Neural progenitor cell (in vitro differentiated cells): ENCODE data around the gene SOCS3. TPM values are rescaled to one million over a fixed set of nuclear protein-coding genes. Genes with fewer than 3 reads are reported as not detected.

ENCODE experiments used
- DNase-seq: peaks from one replicate; pipeline ENCODE4 v3.0.0-alpha.2; 2016; ENCODE audit warnings: low spot score
- H2AFZ ChIP-seq: fragments of 200-600 bp; sonication (generic); replicated peaks from 2 replicates; pipeline ENCODE4 v1.6.1; 2016; ENCODE audit warnings: antibody characterized with exemption
- H3F3A ChIP-seq: fragments of 200-600 bp; sonication (generic); 2 replicates; pipeline ENCODE4 v1.6.1; 2016; ENCODE audit warnings: antibody characterized with exemption, low read depth
- H3K27ac ChIP-seq: fragments of 200-600 bp; sonication (generic); 2 replicates; pipeline ENCODE4 v1.5.1; 2016; ENCODE audit warnings: mild to moderate bottlenecking
- H3K27me3 ChIP-seq: fragments of 200-600 bp; sonication (generic); 2 replicates; pipeline ENCODE4 v1.6.1; 2016; ENCODE audit warnings: mild to moderate bottlenecking, moderate library complexity
- H3K36me3 ChIP-seq: fragments of 200-600 bp; sonication (generic); 2 replicates; pipeline ENCODE4 v1.5.1; 2016
- H3K4me1 ChIP-seq: fragments of 200-600 bp; sonication (generic); 2 replicates; pipeline ENCODE4 v1.6.1; 2016; ENCODE audit warnings: mixed run types
- H3K4me2 ChIP-seq: fragments of 200-600 bp; sonication (generic); 2 replicates; pipeline ENCODE4 v1.6.1; 2016
- H3K4me3 ChIP-seq: fragments of 200-600 bp; sonication (generic); 2 replicates; pipeline ENCODE4 v1.5.1; 2016
- H3K79me2 ChIP-seq: fragments of 200-600 bp; sonication (generic); 2 replicates; pipeline ENCODE4 v1.6.1; 2016; ENCODE audit warnings: low read depth
- H3K9ac ChIP-seq: fragments of 200-600 bp; sonication (generic); 2 replicates; pipeline ENCODE4 v1.6.1; 2016
- H3K9me3 ChIP-seq: fragments of 200-600 bp; sonication (generic); 2 replicates; pipeline ENCODE4 v1.5.1; 2016; ENCODE audit warnings: low read depth
- H4K20me1 ChIP-seq: fragments of 200-600 bp; sonication (generic); 2 replicates; pipeline ENCODE4 v1.6.1; 2016; ENCODE audit warnings: low read depth
- H3K27ac Mint-ChIP-seq: 3 replicates; pipeline ENCODE4 v1.8.0; 2021; ENCODE audit warnings: mixed read lengths
- H3K27me3 Mint-ChIP-seq: 2 replicates; pipeline ENCODE4 v1.8.0; 2022; ENCODE audit warnings: low read depth, mild to moderate bottlenecking, inconsistent platforms, moderate library complexity, mixed read lengths; ENCODE audit not compliant: insufficient read depth
- H3K36me3 Mint-ChIP-seq: 3 replicates; pipeline ENCODE4 v1.8.0; 2021; ENCODE audit warnings: mixed read lengths
- H3K4me1 Mint-ChIP-seq: 3 replicates; pipeline ENCODE4 v1.8.0; 2021; ENCODE audit warnings: mixed read lengths
- H3K4me3 Mint-ChIP-seq: 3 replicates; pipeline ENCODE4 v1.8.0; 2021; ENCODE audit warnings: mild to moderate bottlenecking, moderate library complexity, mixed read lengths
- H3K9me3 Mint-ChIP-seq: 3 replicates; pipeline ENCODE4 v1.8.0; 2020; ENCODE audit warnings: mixed read lengths
- CTCF ChIP-seq: fragments of 200-600 bp; sonication (generic); IDR thresholded peaks from 2 replicates; pipeline ENCODE4 v1.5.1; 2017; ENCODE audit warnings: antibody characterized with exemption, mild to moderate bottlenecking
- EZH2 ChIP-seq: fragments of 200-600 bp; sonication (generic); IDR thresholded peaks from 2 replicates; pipeline ENCODE4 v1.6.1; 2017; ENCODE audit warnings: antibody characterized with exemption, mild to moderate bottlenecking, moderate library complexity
- EZH2phosphoT487 ChIP-seq: fragments of 200-600 bp; sonication (generic); IDR thresholded peaks from 2 replicates; pipeline ENCODE4 v1.6.1; 2017; ENCODE audit warnings: antibody characterized with exemption
- total RNA-seq: library from RNA; depleted of rRNA; stranded (reverse); fragments of >200 nt; gene quantifications from 2 replicates; pipeline ENCODE4 v1.2.3, GENCODE V29; 2015; ENCODE audit warnings: low replicate concordance

Gene SOCS3
- total RNA-seq, 1 donor from 2014 or later = 7.5 TPM

- Mint-ChIP-seq H3K4me3 (no peak overlapping the region), H3K9me3 (no peaks in the 10 kb centered on the region), H3K36me3 (peaks cover 28% of the 10 kb centered on the region), H3K4me1 (peaks cover 1% of the 10 kb centered on the region), H3K27me3 (peaks cover 4% of the 10 kb centered on the region), H3K27ac (no peak overlapping the region)
- peaks cover 19% of the 10 kb centered on the region for H4K20me1 ChIP-seq
- DNase-seq = no peak
- no peaks in the 10 kb centered on the region for H3K9me3 ChIP-seq
- TF ChIP-seq EZH2phosphoT487 (no peak), EZH2 (no peak), CTCF (no peak)
- H3K36me3 ChIP-seq = no peaks in the 10 kb centered on the region
- H3K79me2 ChIP-seq = peaks cover 32% of the 10 kb centered on the region
- no peaks in the 10 kb centered on the region for H3F3A ChIP-seq
- no peaks in the 10 kb centered on the region for H3K27me3 ChIP-seq
- H3K4me1 ChIP-seq = no peaks in the 10 kb centered on the region
- H2AFZ ChIP-seq = no peak overlapping the region
- no peak overlapping the region for H3K27ac ChIP-seq
- no peak overlapping the region for H3K4me2 ChIP-seq
- no peak overlapping the region for H3K9ac ChIP-seq
- H3K4me3 ChIP-seq = no peak overlapping the region
These were observed 43.9 kb upstream of the SOCS3 start for GRCh38 chr17:78403822-78404221.

GRCh38 chr17:78401891-78402290, 42.0 kb upstream of the SOCS3 start:
- TF ChIP-seq CTCF = no peak
- no peak for TF ChIP-seq EZH2
- no peak for TF ChIP-seq EZH2phosphoT487
- H3K9ac ChIP-seq = no peak overlapping the region
- Mint-ChIP-seq H3K27me3 (peaks cover 4% of the 10 kb centered on the region), H3K27ac (no peak overlapping the region), H3K9me3 (no peaks in the 10 kb centered on the region), H3K4me1 (no peaks in the 10 kb centered on the region), H3K36me3 (peaks cover 35% of the 10 kb centered on the region), H3K4me3 (no peak overlapping the region)
- H3K36me3 ChIP-seq = no peaks in the 10 kb centered on the region
- no peak for DNase-seq
- no peak overlapping the region for H3K4me2 ChIP-seq
- H3K79me2 ChIP-seq = peaks cover 15% of the 10 kb centered on the region
- H3K9me3 ChIP-seq = no peaks in the 10 kb centered on the region
- H3K27me3 ChIP-seq = no peaks in the 10 kb centered on the region
- H2AFZ ChIP-seq = no peak overlapping the region
- H3K27ac ChIP-seq = no peak overlapping the region
- no peak overlapping the region for H3K4me3 ChIP-seq
- H4K20me1 ChIP-seq = peaks cover 1% of the 10 kb centered on the region
- H3K4me1 ChIP-seq = no peaks in the 10 kb centered on the region
- no peaks in the 10 kb centered on the region for H3F3A ChIP-seq

GRCh38 chr17:78401246-78401645, 41.4 kb upstream of the SOCS3 start:
- peak overlapping the region; percentile 82 for H3K27ac Mint-ChIP-seq
- no peaks in the 10 kb centered on the region for H3K27me3 ChIP-seq
- no peak overlapping the region for H2AFZ ChIP-seq
- no peaks in the 10 kb centered on the region for H3K36me3 ChIP-seq
- H3K9me3 Mint-ChIP-seq = no peaks in the 10 kb centered on the region
- peaks cover 36% of the 10 kb centered on the region for H3K36me3 Mint-ChIP-seq
- peak overlapping the region; percentile 24 for H3K4me3 Mint-ChIP-seq
- no peaks in the 10 kb centered on the region for H3K4me1 Mint-ChIP-seq
- H3K4me2 ChIP-seq = no peak overlapping the region
- no peaks in the 10 kb centered on the region for H3K9me3 ChIP-seq
- TF ChIP-seq EZH2phosphoT487 (no peak), CTCF (no peak), EZH2 (no peak)
- no peak overlapping the region for H3K9ac ChIP-seq
- peaks cover 4% of the 10 kb centered on the region for H3K27me3 Mint-ChIP-seq
- no peak overlapping the region for H3K4me3 ChIP-seq
- H3K4me1 ChIP-seq = no peaks in the 10 kb centered on the region
- peaks cover 19% of the 10 kb centered on the region for H3K79me2 ChIP-seq
- DNase-seq = no peak
- no peak overlapping the region for H3K27ac ChIP-seq
- H3F3A ChIP-seq = no peaks in the 10 kb centered on the region
- no peaks in the 10 kb centered on the region for H4K20me1 ChIP-seq
